Measurements from ENCODE around the gene NFIB. TPM values are rescaled to one million over a fixed set of nuclear protein-coding genes. Genes with fewer than 3 reads are reported as not detected.

The NFIB gene
- total RNA-seq, 1 experiment from 2014 or later, result 12.5 TPM

DNA sequence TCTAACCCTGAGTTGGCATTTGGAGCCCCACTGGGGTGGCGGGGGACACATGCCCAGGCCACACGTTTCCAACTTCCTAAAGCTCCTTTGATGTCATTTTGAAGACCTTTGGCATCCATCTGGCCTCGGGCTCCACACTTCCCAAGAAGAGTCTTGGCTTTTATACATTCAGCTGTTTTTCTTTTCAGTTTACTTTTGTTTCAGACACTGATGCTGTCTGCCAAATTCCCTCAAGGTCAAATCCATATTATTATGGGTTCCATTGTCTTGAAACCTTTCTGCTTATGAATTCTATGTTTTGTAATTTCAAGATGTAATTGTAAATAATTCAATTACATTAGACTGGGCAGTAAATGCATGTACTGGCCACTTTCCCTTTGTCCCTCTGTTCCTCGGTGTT lies 23.7 kb upstream of the NFIB start (continued):
- TF ChIP-seq CREM (CRISPR knock-in tag; IDR thresholded peaks at IDR 0.05) (no peak), EMX1 (CRISPR knock-in tag; IDR thresholded peaks at IDR 0.05) (no peak), NR3C1 (CRISPR knock-in tag; conservative IDR thresholded peaks at IDR 0.05; ENCODE audit: low read depth) (no peak), GABPB1 (CRISPR knock-in tag; IDR thresholded peaks at IDR 0.05) (no peak), ATF1 (CRISPR knock-in tag; IDR thresholded peaks at IDR 0.05) (no peak)
- TF ChIP-seq, protein P1, sequence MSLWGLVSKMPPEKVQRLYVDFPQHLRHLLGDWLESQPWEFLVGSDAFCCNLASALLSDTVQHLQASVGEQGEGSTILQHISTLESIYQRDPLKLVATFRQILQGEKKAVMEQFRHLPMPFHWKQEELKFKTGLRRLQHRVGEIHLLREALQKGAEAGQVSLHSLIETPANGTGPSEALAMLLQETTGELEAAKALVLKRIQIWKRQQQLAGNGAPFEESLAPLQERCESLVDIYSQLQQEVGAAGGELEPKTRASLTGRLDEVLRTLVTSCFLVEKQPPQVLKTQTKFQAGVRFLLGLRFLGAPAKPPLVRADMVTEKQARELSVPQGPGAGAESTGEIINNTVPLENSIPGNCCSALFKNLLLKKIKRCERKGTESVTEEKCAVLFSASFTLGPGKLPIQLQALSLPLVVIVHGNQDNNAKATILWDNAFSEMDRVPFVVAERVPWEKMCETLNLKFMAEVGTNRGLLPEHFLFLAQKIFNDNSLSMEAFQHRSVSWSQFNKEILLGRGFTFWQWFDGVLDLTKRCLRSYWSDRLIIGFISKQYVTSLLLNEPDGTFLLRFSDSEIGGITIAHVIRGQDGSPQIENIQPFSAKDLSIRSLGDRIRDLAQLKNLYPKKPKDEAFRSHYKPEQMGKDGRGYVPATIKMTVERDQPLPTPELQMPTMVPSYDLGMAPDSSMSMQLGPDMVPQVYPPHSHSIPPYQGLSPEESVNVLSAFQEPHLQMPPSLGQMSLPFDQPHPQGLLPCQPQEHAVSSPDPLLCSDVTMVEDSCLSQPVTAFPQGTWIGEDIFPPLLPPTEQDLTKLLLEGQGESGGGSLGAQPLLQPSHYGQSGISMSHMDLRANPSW (CRISPR knock-in tag; conservative IDR thresholded peaks at IDR 0.05; ENCODE audit: low read depth), result no peak
- TF ChIP-seq, protein P2, sequence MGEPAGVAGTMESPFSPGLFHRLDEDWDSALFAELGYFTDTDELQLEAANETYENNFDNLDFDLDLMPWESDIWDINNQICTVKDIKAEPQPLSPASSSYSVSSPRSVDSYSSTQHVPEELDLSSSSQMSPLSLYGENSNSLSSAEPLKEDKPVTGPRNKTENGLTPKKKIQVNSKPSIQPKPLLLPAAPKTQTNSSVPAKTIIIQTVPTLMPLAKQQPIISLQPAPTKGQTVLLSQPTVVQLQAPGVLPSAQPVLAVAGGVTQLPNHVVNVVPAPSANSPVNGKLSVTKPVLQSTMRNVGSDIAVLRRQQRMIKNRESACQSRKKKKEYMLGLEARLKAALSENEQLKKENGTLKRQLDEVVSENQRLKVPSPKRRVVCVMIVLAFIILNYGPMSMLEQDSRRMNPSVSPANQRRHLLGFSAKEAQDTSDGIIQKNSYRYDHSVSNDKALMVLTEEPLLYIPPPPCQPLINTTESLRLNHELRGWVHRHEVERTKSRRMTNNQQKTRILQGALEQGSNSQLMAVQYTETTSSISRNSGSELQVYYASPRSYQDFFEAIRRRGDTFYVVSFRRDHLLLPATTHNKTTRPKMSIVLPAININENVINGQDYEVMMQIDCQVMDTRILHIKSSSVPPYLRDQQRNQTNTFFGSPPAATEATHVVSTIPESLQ (CRISPR knock-in tag; IDR thresholded peaks at IDR 0.05), result no peak

DNA sequence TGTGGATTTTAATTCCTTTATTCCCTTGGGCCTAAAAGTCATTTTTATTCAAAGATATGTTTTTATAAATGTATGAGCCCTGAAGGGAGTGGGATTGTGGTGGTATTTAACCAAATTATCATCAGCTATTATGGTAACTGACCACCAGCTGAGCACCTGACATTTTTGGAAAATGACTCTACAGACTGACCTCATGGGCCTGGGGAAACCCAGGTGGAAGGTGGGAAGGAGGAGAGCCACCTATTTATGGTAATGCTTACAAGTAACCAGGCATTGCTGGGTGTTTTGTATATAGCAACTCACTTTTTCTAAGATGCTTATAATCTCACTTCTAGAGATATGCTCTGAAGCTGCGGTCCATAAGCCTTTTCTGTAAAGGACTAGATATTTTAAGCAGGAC lies 22.3 kb upstream of the NFIB start:
- DNase-seq (ENCODE audit: low spot score) (no peak), ATAC-seq (peak; percentile 55)
- ChIA-PET CTCF (interaction anchor here (1.7 kb wide), 1 partner anchor 17 kb away, joined by 6 read pairs; no protein-coding TSS in a partner anchor), POLR2A (interaction anchor here (0.6 kb wide), 1 partner anchor 11 kb away, joined by 3 read pairs; no protein-coding TSS in a partner anchor)
- Mint-ChIP-seq H3K9me3 (no peaks in the 10 kb centered on the region), H3K4me1 (peaks cover 21% of the 10 kb centered on the region), H3K27me3 (ENCODE audit: low read depth) (no peaks in the 10 kb centered on the region; the same call in 1 of the 2 replicates), H3K27ac (no peak overlapping the region), H3K4me3 (no peak overlapping the region), H3K36me3 (no peaks in the 10 kb centered on the region)
- TF ChIP-seq, protein P3, sequence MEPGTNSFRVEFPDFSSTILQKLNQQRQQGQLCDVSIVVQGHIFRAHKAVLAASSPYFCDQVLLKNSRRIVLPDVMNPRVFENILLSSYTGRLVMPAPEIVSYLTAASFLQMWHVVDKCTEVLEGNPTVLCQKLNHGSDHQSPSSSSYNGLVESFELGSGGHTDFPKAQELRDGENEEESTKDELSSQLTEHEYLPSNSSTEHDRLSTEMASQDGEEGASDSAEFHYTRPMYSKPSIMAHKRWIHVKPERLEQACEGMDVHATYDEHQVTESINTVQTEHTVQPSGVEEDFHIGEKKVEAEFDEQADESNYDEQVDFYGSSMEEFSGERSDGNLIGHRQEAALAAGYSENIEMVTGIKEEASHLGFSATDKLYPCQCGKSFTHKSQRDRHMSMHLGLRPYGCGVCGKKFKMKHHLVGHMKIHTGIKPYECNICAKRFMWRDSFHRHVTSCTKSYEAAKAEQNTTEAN (CRISPR knock-in tag; IDR thresholded peaks at IDR 0.05), result no peak
- TF ChIP-seq ELF4 (CRISPR knock-in tag; IDR thresholded peaks at IDR 0.05; ENCODE audit: low read depth), result no peak

DNA sequence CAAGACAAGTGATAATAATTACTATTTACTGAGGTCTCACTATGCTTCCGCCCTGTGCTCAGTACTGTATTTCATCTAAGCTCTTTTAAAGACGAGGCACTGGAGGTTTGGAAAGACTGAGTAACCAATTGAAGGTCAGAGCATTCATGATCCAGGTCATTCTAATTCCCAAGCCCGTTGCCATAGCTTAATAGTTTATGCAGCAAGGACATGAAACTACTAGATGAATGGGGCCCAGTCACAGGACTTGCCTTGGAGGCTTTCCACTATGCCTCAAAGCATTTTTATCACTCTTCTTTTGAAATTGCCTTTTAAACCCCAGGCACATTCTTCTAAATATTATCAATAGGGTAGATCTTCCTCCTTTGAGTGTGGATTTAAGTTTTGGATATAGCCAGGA lies 17.2 kb upstream of the NFIB start:
- no peaks in the 10 kb centered on the region; the same call in 1 of the 2 replicates for H3K27me3 Mint-ChIP-seq (ENCODE audit: low read depth)
- no peak overlapping the region for H3K27ac Mint-ChIP-seq
- no peaks in the 10 kb centered on the region for H3K36me3 Mint-ChIP-seq
- no peak overlapping the region for H3K4me3 Mint-ChIP-seq
- DNase-seq (ENCODE audit: low spot score), result no peak
- ChIA-PET POLR2A (no interaction called here), CTCF (no interaction called here)
- no peak for ATAC-seq
- H3K9me3 Mint-ChIP-seq, result no peaks in the 10 kb centered on the region
- peaks cover 4% of the 10 kb centered on the region; the same call in 1 of the 2 replicates for H3K4me1 Mint-ChIP-seq
- TF ChIP-seq TCF7 (CRISPR knock-in tag; IDR thresholded peaks at IDR 0.05; ENCODE audit: low read depth), result no peak
- TF ChIP-seq, protein P1 (CRISPR knock-in tag; conservative IDR thresholded peaks at IDR 0.05; ENCODE audit: low read depth), result no peak
- TF ChIP-seq, protein P4, sequence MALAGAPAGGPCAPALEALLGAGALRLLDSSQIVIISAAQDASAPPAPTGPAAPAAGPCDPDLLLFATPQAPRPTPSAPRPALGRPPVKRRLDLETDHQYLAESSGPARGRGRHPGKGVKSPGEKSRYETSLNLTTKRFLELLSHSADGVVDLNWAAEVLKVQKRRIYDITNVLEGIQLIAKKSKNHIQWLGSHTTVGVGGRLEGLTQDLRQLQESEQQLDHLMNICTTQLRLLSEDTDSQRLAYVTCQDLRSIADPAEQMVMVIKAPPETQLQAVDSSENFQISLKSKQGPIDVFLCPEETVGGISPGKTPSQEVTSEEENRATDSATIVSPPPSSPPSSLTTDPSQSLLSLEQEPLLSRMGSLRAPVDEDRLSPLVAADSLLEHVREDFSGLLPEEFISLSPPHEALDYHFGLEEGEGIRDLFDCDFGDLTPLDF (CRISPR knock-in tag; IDR thresholded peaks at IDR 0.05), result no peak
- TF ChIP-seq, protein P3 (CRISPR knock-in tag; IDR thresholded peaks at IDR 0.05), result no peak
- no peak for TF ChIP-seq RORB (CRISPR knock-in tag; IDR thresholded peaks at IDR 0.05)
- TF ChIP-seq, protein P5, sequence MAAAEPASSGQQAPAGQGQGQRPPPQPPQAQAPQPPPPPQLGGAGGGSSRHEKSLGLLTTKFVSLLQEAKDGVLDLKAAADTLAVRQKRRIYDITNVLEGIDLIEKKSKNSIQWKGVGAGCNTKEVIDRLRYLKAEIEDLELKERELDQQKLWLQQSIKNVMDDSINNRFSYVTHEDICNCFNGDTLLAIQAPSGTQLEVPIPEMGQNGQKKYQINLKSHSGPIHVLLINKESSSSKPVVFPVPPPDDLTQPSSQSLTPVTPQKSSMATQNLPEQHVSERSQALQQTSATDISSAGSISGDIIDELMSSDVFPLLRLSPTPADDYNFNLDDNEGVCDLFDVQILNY (CRISPR knock-in tag; IDR thresholded peaks at IDR 0.05), result no peak
- no peak for TF ChIP-seq ZNF416 (CRISPR knock-in tag; IDR thresholded peaks at IDR 0.05)
- TF ChIP-seq, protein P6, sequence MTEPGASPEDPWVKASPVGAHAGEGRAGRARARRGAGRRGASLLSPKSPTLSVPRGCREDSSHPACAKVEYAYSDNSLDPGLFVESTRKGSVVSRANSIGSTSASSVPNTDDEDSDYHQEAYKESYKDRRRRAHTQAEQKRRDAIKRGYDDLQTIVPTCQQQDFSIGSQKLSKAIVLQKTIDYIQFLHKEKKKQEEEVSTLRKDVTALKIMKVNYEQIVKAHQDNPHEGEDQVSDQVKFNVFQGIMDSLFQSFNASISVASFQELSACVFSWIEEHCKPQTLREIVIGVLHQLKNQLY (CRISPR knock-in tag; IDR thresholded peaks at IDR 0.05), result no peak
- no peak for TF ChIP-seq IRF2 (CRISPR knock-in tag; IDR thresholded peaks at IDR 0.05; ENCODE audit: borderline replicate concordance, low read depth)
- TF ChIP-seq, protein P7, sequence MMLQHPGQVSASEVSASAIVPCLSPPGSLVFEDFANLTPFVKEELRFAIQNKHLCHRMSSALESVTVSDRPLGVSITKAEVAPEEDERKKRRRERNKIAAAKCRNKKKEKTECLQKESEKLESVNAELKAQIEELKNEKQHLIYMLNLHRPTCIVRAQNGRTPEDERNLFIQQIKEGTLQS (CRISPR knock-in tag; conservative IDR thresholded peaks at IDR 0.05), result no peak
- no peak for TF ChIP-seq ZNF317 (CRISPR knock-in tag; IDR thresholded peaks at IDR 0.05; ENCODE audit: borderline replicate concordance, low read depth)
